Endothelial cell of umbilical vein (primary cell): Measurements from ENCODE around the gene PLEKHB2. TPM values are rescaled to one million over a fixed set of nuclear protein-coding genes. Genes with fewer than 3 reads are reported as not detected.

Source experiments
- BruUV-seq: library from RNA; stranded (reverse); fragments of 400-500 nt; replicated peaks from 2 replicates; lab custom pipeline; 2021; lab: Mats Ljungman, UMichigan
- CTCF ChIA-PET: fragments of 300-600, 350-600 bp; sonication (Branson Sonifier 250); formaldehyde crosslinking; loops from one replicate; lab custom pipeline; 2021; ENCODE audit warnings: antibody characterized with exemption, inconsistent platforms; lab: Charles Lee
- POLR2A ChIA-PET: fragments of 300-600, 350-600 bp; sonication (Branson Sonifier 250); formaldehyde crosslinking; loops from one replicate; lab custom pipeline; 2021; ENCODE audit warnings: antibody characterized with exemption, inconsistent platforms; lab: Charles Lee
- DNase-seq: peaks from one replicate; pipeline ENCODE4 v3.0.0-alpha.2; 2011; ENCODE audit warnings: low read depth, low spot score
- FAIRE-seq: peaks from 2 replicates; lab custom pipeline; 2011; peaks lifted over from hg19 to GRCh38; lab: Jason Lieb, UNC
- H2AFZ ChIP-seq: 2 replicates; pipeline ENCODE4 v1.6.0; 2012; ENCODE audit warnings: low read depth, low read length, control low read depth, inconsistent platforms
- H3K27ac ChIP-seq: 2 replicates; pipeline ENCODE4 v1.5.1; 2011; ENCODE audit warnings: low read depth, mild to moderate bottlenecking, control low read depth, low read length, moderate library complexity; ENCODE audit not compliant: insufficient read depth
- H3K27me3 ChIP-seq, 2 experiments: 2 replicates each; pipeline versions ENCODE4 v1.6.0 to v1.6.1; 2011; ENCODE audit warnings: low read length in 2 of 2, mixed read lengths in 1 of 2; ENCODE audit not compliant: control insufficient read depth in 2 of 2, insufficient read depth in 2 of 2
- H3K36me3 ChIP-seq, 2 experiments: 2 replicates in 1 of 2; 3 replicates in 1 of 2; pipeline ENCODE4 v1.5.1; 2011; ENCODE audit warnings: low read length in 2 of 2, mild to moderate bottlenecking in 1 of 2, moderate library complexity in 1 of 2; ENCODE audit not compliant: control insufficient read depth in 2 of 2, insufficient read depth in 2 of 2; ENCODE audit errors: extremely low read depth in 1 of 2
- H3K4me1 ChIP-seq: 3 replicates; pipeline ENCODE4 v1.5.1; 2011; ENCODE audit warnings: mild to moderate bottlenecking, low read length; ENCODE audit not compliant: control insufficient read depth, insufficient read depth; ENCODE audit errors: extremely low read depth
- H3K4me2 ChIP-seq: 2 replicates; pipeline ENCODE4 v1.6.1; 2011; ENCODE audit warnings: low read length, control low read depth, mixed read lengths; ENCODE audit not compliant: insufficient read depth
- H3K4me3 ChIP-seq, 3 experiments: fragments of 200-600 bp in 1 of 3; sonication (generic), shearing (Covaris generic) in 1 of 3; replicated peaks in 1 of 3; 2 replicates each; pipeline ENCODE4 v1.5.1; 2011 to 2016; ENCODE audit warnings: control low read depth in 3 of 3, low read length in 3 of 3, mild to moderate bottlenecking in 2 of 3, inconsistent platforms in 1 of 3, low read depth in 1 of 3, moderate library complexity in 1 of 3; ENCODE audit not compliant: insufficient read depth in 1 of 3
- H3K79me2 ChIP-seq: 2 replicates; pipeline ENCODE4 v1.6.0; 2012; ENCODE audit warnings: low read length, inconsistent platforms; ENCODE audit not compliant: control insufficient read depth, insufficient read depth
- H3K9ac ChIP-seq: replicated peaks from 2 replicates; pipeline ENCODE3; 2011; ENCODE audit warnings: low read length, control low read depth; ENCODE audit not compliant: insufficient read depth; ENCODE audit errors: extremely low read depth
- H3K9me1 ChIP-seq: replicated peaks from 3 replicates; pipeline ENCODE4 v1.6.0; 2011; ENCODE audit warnings: mild to moderate bottlenecking, low read length; ENCODE audit not compliant: control insufficient read depth, insufficient read depth; ENCODE audit errors: extremely low read depth
- H3K9me3 ChIP-seq: replicated peaks from 2 replicates; pipeline ENCODE4 v1.5.1; 2012; ENCODE audit warnings: low read length, inconsistent platforms; ENCODE audit not compliant: control insufficient read depth, insufficient read depth
- H4K20me1 ChIP-seq: replicated peaks from 2 replicates; pipeline ENCODE3; 2011; ENCODE audit warnings: mild to moderate bottlenecking, low read length; ENCODE audit not compliant: control insufficient read depth, insufficient read depth; ENCODE audit errors: extremely low read depth
- CTCF ChIP-seq, 2 donors: IDR thresholded peaks; 1 replicate in 1 of 2; 2 replicates in 1 of 2; pipeline ENCODE4 v1.5.1; 2011; ENCODE audit warnings: low read length in 2 of 2, mild to moderate bottlenecking in 2 of 2, moderate library complexity in 2 of 2, control low read depth in 1 of 2, inconsistent platforms in 1 of 2, low read depth in 1 of 2; ENCODE audit not compliant: insufficient read depth in 1 of 2; ENCODE audit errors: extremely low read depth in 1 of 2
- EZH2 ChIP-seq: IDR thresholded peaks from 2 replicates; pipeline ENCODE4 v1.6.1; 2012; ENCODE audit warnings: borderline replicate concordance, low read depth, mild to moderate bottlenecking, moderate library complexity, low read length, inconsistent platforms; ENCODE audit not compliant: severe bottlenecking
- FOS ChIP-seq: IDR thresholded peaks from 2 replicates; pipeline ENCODE4 v1.6.1; 2011; ENCODE audit warnings: mild to moderate bottlenecking, low read length, moderate library complexity, borderline replicate concordance; ENCODE audit not compliant: insufficient read depth
- GATA2 ChIP-seq: IDR thresholded peaks from 2 replicates; pipeline ENCODE4 v1.7.0; 2011; ENCODE audit warnings: low read depth, mild to moderate bottlenecking, moderate library complexity, mixed read lengths, low read length; ENCODE audit not compliant: insufficient read length, insufficient read depth
- JUN ChIP-seq: IDR thresholded peaks from 2 replicates; pipeline ENCODE4 v1.6.1; 2011; ENCODE audit warnings: borderline replicate concordance, low read depth; ENCODE audit not compliant: insufficient read length, insufficient read depth
- MAX ChIP-seq: IDR thresholded peaks from 2 replicates; pipeline ENCODE4 v1.6.1; 2011; ENCODE audit not compliant: insufficient read depth, insufficient read length
- MYC ChIP-seq: IDR thresholded peaks from one replicate; pipeline ENCODE4 v1.6.1; 2011; ENCODE audit warnings: mild to moderate bottlenecking, low read depth, low read length
- POLR2A ChIP-seq: IDR thresholded peaks from 2 replicates; pipeline ENCODE4 v1.6.1; 2012; ENCODE audit warnings: low read depth, mild to moderate bottlenecking, control low read depth, low read length
- POLR2AphosphoS5 ChIP-seq: IDR thresholded peaks from 2 replicates; pipeline ENCODE4 v1.6.1; 2012; ENCODE audit warnings: low read depth, mild to moderate bottlenecking, control low read depth, low read length, moderate library complexity; ENCODE audit not compliant: insufficient read depth
- dilution Hi-C: fragments of 300-500 bp; cut with MboI; formaldehyde crosslinking; loops from one replicate; pipeline ENCODE4 v1.15.0; 2019; ENCODE audit warnings: low sequenced_read_pairs; ENCODE audit not compliant: extremely low pct_ligation_motif_present
- intact Hi-C: fragments of 100-400 bp; cut with micrococcal nuclease; formaldehyde crosslinking; loops from one replicate; pipeline ENCODE4 v1.10.0; 2022
- polyA plus RNA-seq, 4 experiments: library from polyadenylated mRNA; depleted of rRNA in 3 of 4; stranded (reverse) in 3 of 4; unstranded in 1 of 4; fragments of >200 nt; gene quantifications; 2 replicates each; pipeline versions ENCODE4 v1.2.1 to v1.2.3, GENCODE V29; 2011 to 2012; ENCODE audit warnings: missing spikeins in 1 of 4
- total RNA-seq: library from RNA; stranded (reverse); gene quantifications from 2 replicates; pipeline ENCODE4 v1.2.3, GENCODE V29; 2021

PLEKHB2 gene
- total and polyA plus RNA-seq, 2 donors (not counting 3 experiments of a cell fraction or from before 2014, with no cell fraction given), result 56.5 to 56.8 TPM

- POLR2A ChIA-PET, result no interaction called here
- BruUV-seq, result no TSS peak
- no peak for FAIRE-seq
- Histone ChIP-seq H3K36me3 (no peaks in the 10 kb centered on the region), H2AFZ (no peak overlapping the region), H3K27ac (no peak overlapping the region), H3K4me3 (no peak overlapping the region), H3K79me2 (peaks cover 30% of the 10 kb centered on the region), H3K27me3 (no peaks in the 10 kb centered on the region), H4K20me1 (peaks cover 3% of the 10 kb centered on the region), H3K4me1 (peaks cover 21% of the 10 kb centered on the region), H3K9me3 (no peaks in the 10 kb centered on the region), H3K9ac (no peak overlapping the region), H3K9me1 (no peaks in the 10 kb centered on the region), H3K4me2 (no peak overlapping the region)
- intact Hi-C loops (loop anchor here (5.0 kb wide), 1 partner anchor 306 kb away; no protein-coding TSS in a partner anchor), dilution Hi-C loops (no loop called here)
- CTCF ChIA-PET, result no interaction called here
- TF ChIP-seq FOS, result no peak
- TF ChIP-seq MYC, result no peak
- TF ChIP-seq EZH2, result no peak
- no peak for TF ChIP-seq POLR2A
- TF ChIP-seq POLR2AphosphoS5, result no peak
- no peak for TF ChIP-seq CTCF (IDR thresholded peaks at IDR 0.05; ENCODE audit: extremely low read depth in 1 of 2, insufficient read depth in 1 of 2, low read depth in 1 of 2, low read length in 2 of 2)
- no peak for TF ChIP-seq GATA2
- no peak for TF ChIP-seq JUN
- TF ChIP-seq MAX, result no peak
- DNase-seq, result no peak
Measured at GRCh38 chr2:131103165-131103564, 2.0 kb upstream of the PLEKHB2 start.
